ENCODE data around the gene CHST8.

The CHST8 gene

GRCh38 chr19:33722456-33723239 lies 100.9 kb downstream of the CHST8 start:
- Histone ChIP-seq H3K9ac (ENCODE audit: low read depth in 1 of 2, low read length in 2 of 2) (no peak overlapping the region), H3K9me3 (ENCODE audit: control insufficient read depth in 2 of 2, low read length in 2 of 2) (no peaks in the 10 kb centered on the region), H3K27me3 (ENCODE audit: control insufficient read depth in 2 of 2, insufficient read depth in 2 of 2, low read length in 2 of 2) (no peaks in the 10 kb centered on the region), H3K4me1 (ENCODE audit: control insufficient read depth in 2 of 2, insufficient read depth in 2 of 2, low read length in 2 of 2) (no peaks in the 10 kb centered on the region), H3K27ac (ENCODE audit: low read depth in 2 of 2, low read length in 2 of 2) (no peak overlapping the region), H3K36me3 (ENCODE audit: control insufficient read depth in 2 of 2, insufficient read depth in 2 of 2, low read length in 2 of 2) (no peaks in the 10 kb centered on the region), H3K4me3 (ENCODE audit: low read length in 2 of 2) (no peak overlapping the region)

GRCh38 chr19:33723512-33723911 lies 101.8 kb downstream of the CHST8 start:
- no peak overlapping the region for H3K27ac ChIP-seq (ENCODE audit: low read depth in 2 of 2, low read length in 2 of 2)

GRCh38 chr19:33724021-33724720 lies 102.4 kb downstream of the CHST8 start:
- H3K27ac ChIP-seq (ENCODE audit: low read depth in 2 of 2, low read length in 2 of 2) = no peak overlapping the region
- H3K9me3 ChIP-seq (ENCODE audit: control insufficient read depth in 2 of 2, low read length in 2 of 2) = no peaks in the 10 kb centered on the region
- no peaks in the 10 kb centered on the region for H3K4me1 ChIP-seq (ENCODE audit: control insufficient read depth in 2 of 2, insufficient read depth in 2 of 2, low read length in 2 of 2)
- H3K36me3 ChIP-seq (ENCODE audit: control insufficient read depth in 2 of 2, insufficient read depth in 2 of 2, low read length in 2 of 2) = no peaks in the 10 kb centered on the region
- no peaks in the 10 kb centered on the region for H3K27me3 ChIP-seq (ENCODE audit: control insufficient read depth in 2 of 2, insufficient read depth in 2 of 2, low read length in 2 of 2)
- H3K4me3 ChIP-seq (ENCODE audit: low read length in 2 of 2) = no peak overlapping the region
- no peak overlapping the region for H3K9ac ChIP-seq (ENCODE audit: low read depth in 1 of 2, low read length in 2 of 2)

More at GRCh38 chr19:33723512-33723911, 101.8 kb downstream of the CHST8 start:
- H3K27me3 ChIP-seq (ENCODE audit: control insufficient read depth in 2 of 2, insufficient read depth in 2 of 2, low read length in 2 of 2) = no peaks in the 10 kb centered on the region
- H3K9me3 ChIP-seq (ENCODE audit: control insufficient read depth in 2 of 2, low read length in 2 of 2) = no peaks in the 10 kb centered on the region
- no peaks in the 10 kb centered on the region for H3K4me1 ChIP-seq (ENCODE audit: control insufficient read depth in 2 of 2, insufficient read depth in 2 of 2, low read length in 2 of 2)
- H3K36me3 ChIP-seq (ENCODE audit: control insufficient read depth in 2 of 2, insufficient read depth in 2 of 2, low read length in 2 of 2) = no peaks in the 10 kb centered on the region
- no peak overlapping the region for H3K9ac ChIP-seq (ENCODE audit: low read depth in 1 of 2, low read length in 2 of 2)
- no peak overlapping the region for H3K4me3 ChIP-seq (ENCODE audit: low read length in 2 of 2)

DNA sequence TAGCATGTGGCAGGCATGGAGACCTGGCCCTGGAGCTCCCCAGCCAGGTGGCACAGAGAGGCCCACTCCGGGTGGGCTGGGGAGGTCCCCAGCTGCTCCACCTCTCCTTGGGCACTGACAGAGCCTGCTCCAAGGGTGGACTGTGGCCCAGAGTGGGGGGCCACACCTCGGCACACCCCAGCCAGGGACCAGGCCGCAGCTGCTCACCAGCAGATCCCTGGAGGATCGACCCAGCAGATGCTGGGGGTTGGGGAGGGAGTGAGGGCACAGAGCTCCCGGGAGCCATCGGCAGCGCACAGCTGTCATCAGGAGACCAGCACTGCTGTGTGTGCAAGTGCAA lies 102.9 kb downstream of the CHST8 start:
- Histone ChIP-seq H3K27ac (ENCODE audit: low read depth in 2 of 2, low read length in 2 of 2) (no peak overlapping the region), H3K4me3 (ENCODE audit: low read length in 2 of 2) (no peak overlapping the region), H3K4me1 (ENCODE audit: control insufficient read depth in 2 of 2, insufficient read depth in 2 of 2, low read length in 2 of 2) (no peaks in the 10 kb centered on the region), H3K9me3 (ENCODE audit: control insufficient read depth in 2 of 2, low read length in 2 of 2) (no peaks in the 10 kb centered on the region), H3K9ac (ENCODE audit: low read depth in 1 of 2, low read length in 2 of 2) (no peak overlapping the region), H3K27me3 (ENCODE audit: control insufficient read depth in 2 of 2, insufficient read depth in 2 of 2, low read length in 2 of 2) (no peaks in the 10 kb centered on the region), H3K36me3 (ENCODE audit: control insufficient read depth in 2 of 2, insufficient read depth in 2 of 2, low read length in 2 of 2) (no peaks in the 10 kb centered on the region)

DNA sequence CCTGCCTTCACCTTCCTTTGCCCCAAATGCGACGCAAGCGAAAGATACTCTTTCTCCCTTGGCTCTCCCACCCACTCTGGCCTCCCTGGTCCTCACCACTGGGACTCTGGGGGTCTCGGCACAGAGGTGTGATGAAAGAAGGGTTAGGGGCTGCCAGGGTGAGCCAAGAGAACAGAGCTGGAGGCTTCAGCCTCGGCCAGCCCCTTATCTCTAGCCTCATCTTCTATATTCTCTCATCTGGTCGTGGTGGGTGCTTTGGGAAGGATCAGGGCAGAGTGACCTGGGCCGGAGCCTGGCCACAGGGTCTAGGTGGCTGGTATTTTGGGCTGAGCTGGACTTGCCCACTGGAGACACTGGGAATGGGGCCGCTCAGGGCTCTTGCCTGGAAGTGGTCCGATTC lies 103.8 kb downstream of the CHST8 start:
- Histone ChIP-seq H3K4me3 (ENCODE audit: low read length in 2 of 2) (no peak overlapping the region), H3K36me3 (ENCODE audit: control insufficient read depth in 2 of 2, insufficient read depth in 2 of 2, low read length in 2 of 2) (no peaks in the 10 kb centered on the region), H3K27ac (ENCODE audit: low read depth in 2 of 2, low read length in 2 of 2) (no peak overlapping the region), H3K9me3 (ENCODE audit: control insufficient read depth in 2 of 2, low read length in 2 of 2) (no peaks in the 10 kb centered on the region), H3K4me1 (ENCODE audit: control insufficient read depth in 2 of 2, insufficient read depth in 2 of 2, low read length in 2 of 2) (no peaks in the 10 kb centered on the region), H3K9ac (ENCODE audit: low read depth in 1 of 2, low read length in 2 of 2) (no peak overlapping the region), H3K27me3 (ENCODE audit: control insufficient read depth in 2 of 2, insufficient read depth in 2 of 2, low read length in 2 of 2) (no peaks in the 10 kb centered on the region)

DNA sequence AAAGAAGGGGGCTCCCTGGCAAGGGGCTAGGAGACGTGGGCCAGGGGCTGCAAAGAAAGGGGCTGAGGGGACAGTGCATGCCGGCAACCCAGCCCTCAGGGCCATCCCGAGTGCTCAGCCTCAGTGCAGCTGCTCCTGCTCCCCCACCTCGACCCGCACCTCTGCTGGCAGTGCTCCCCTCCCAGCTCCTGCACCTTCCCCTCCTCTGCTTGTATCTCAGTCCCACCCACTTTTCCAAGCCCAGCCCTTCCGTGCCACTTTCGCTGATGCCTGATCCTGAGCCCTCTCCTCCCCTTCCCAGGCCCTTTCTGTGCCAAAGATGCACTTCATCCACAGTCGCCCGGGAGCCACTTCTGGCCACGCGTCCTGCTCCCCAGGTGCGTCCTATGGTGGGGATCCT lies 105.0 kb downstream of the CHST8 start:
- no peaks in the 10 kb centered on the region for H3K36me3 ChIP-seq (ENCODE audit: control insufficient read depth in 2 of 2, insufficient read depth in 2 of 2, low read length in 2 of 2)
- no peak overlapping the region for H3K27ac ChIP-seq (ENCODE audit: low read depth in 2 of 2, low read length in 2 of 2)
- H3K27me3 ChIP-seq (ENCODE audit: control insufficient read depth in 2 of 2, insufficient read depth in 2 of 2, low read length in 2 of 2) = no peaks in the 10 kb centered on the region
- H3K9ac ChIP-seq (ENCODE audit: low read depth in 1 of 2, low read length in 2 of 2) = no peak overlapping the region
- H3K9me3 ChIP-seq (ENCODE audit: control insufficient read depth in 2 of 2, low read length in 2 of 2) = no peaks in the 10 kb centered on the region
- no peak overlapping the region for H3K4me3 ChIP-seq (ENCODE audit: low read length in 2 of 2)
- H3K4me1 ChIP-seq (ENCODE audit: control insufficient read depth in 2 of 2, insufficient read depth in 2 of 2, low read length in 2 of 2) = no peaks in the 10 kb centered on the region

- H3K36me3 ChIP-seq (ENCODE audit: control insufficient read depth in 2 of 2, insufficient read depth in 2 of 2, low read length in 2 of 2) = no peaks in the 10 kb centered on the region
- H3K4me3 ChIP-seq (ENCODE audit: low read length in 2 of 2) = no peak overlapping the region
- H3K27ac ChIP-seq (ENCODE audit: low read depth in 2 of 2, low read length in 2 of 2) = no peak overlapping the region
- no peak overlapping the region for H3K9ac ChIP-seq (ENCODE audit: low read depth in 1 of 2, low read length in 2 of 2)
- H3K4me1 ChIP-seq (ENCODE audit: control insufficient read depth in 2 of 2, insufficient read depth in 2 of 2, low read length in 2 of 2) = no peaks in the 10 kb centered on the region
- H3K9me3 ChIP-seq (ENCODE audit: control insufficient read depth in 2 of 2, low read length in 2 of 2) = no peaks in the 10 kb centered on the region
- H3K27me3 ChIP-seq (ENCODE audit: control insufficient read depth in 2 of 2, insufficient read depth in 2 of 2, low read length in 2 of 2) = no peaks in the 10 kb centered on the region
Observed at GRCh38 chr19:33727331-33727998, 105.7 kb downstream of the CHST8 start.

DNA sequence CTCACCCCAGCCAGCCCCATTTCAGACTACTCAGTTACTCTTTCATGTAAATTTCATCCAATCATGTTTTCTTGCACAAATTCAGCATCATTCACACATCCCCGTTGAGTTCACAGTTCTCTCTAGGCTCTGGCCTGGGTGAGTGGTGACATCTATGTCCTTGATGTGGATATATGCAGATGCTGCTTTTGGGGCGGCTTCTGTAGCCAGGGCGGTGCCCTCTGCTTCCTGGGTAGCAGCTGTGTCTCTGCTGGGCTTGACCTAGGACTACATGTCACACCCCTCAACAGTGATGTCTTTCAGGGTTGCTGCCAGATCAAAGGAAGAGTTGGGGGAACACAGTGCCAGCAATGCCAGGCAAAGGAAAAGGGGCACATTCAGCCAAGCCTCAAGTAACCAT lies 106.4 kb downstream of the CHST8 start:
- Histone ChIP-seq H3K9me3 (ENCODE audit: control insufficient read depth in 2 of 2, low read length in 2 of 2) (no peaks in the 10 kb centered on the region), H3K27me3 (ENCODE audit: control insufficient read depth in 2 of 2, insufficient read depth in 2 of 2, low read length in 2 of 2) (no peaks in the 10 kb centered on the region), H3K4me3 (ENCODE audit: low read length in 2 of 2) (no peak overlapping the region), H3K4me1 (ENCODE audit: control insufficient read depth in 2 of 2, insufficient read depth in 2 of 2, low read length in 2 of 2) (no peaks in the 10 kb centered on the region), H3K27ac (ENCODE audit: low read depth in 2 of 2, low read length in 2 of 2) (no peak overlapping the region), H3K36me3 (ENCODE audit: control insufficient read depth in 2 of 2, insufficient read depth in 2 of 2, low read length in 2 of 2) (no peaks in the 10 kb centered on the region), H3K9ac (ENCODE audit: low read depth in 1 of 2, low read length in 2 of 2) (no peak overlapping the region)

DNA sequence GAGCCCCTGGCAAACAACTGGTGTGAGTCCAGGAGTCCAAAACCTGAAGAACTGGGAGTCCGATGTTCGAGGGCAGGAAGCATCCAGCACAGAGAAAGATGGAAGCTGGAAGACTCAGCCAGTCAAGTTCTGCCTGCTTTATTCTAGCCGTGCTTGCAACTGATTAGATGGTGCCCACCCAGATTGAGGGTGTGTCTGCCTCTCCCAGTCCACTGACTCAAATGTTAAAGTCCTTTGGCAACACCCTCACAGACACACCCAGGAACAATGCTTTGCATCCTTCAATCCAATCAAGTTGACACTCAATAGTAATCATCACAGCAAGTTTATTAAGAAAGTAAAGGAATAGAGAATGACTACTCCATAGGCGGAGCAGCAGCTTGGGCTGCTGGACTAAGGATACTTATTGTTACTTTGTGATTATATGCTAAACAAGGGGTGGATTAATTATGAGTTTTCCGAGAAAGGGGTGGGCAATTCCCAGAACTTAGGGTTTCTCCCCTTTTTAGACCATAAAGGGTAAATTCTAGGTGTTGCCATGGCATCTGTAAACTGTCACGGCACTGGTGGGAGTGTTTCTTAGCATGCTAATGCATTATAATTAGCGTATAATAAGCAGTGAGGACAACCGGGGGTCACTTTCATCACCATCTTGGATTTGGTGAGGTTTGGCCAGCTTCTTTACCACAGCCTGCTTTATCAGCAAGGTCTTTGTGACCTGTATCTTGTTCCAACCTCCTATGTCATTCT lies 109.3 kb downstream of the CHST8 start:
- no peaks in the 10 kb centered on the region for H3K36me3 ChIP-seq (ENCODE audit: control insufficient read depth in 2 of 2, insufficient read depth in 2 of 2, low read length in 2 of 2)
- H3K4me3 ChIP-seq (ENCODE audit: low read length in 2 of 2) = no peak overlapping the region
- H3K27me3 ChIP-seq (ENCODE audit: control insufficient read depth in 2 of 2, insufficient read depth in 2 of 2, low read length in 2 of 2) = no peaks in the 10 kb centered on the region
- no peak overlapping the region for H3K9ac ChIP-seq (ENCODE audit: low read depth in 1 of 2, low read length in 2 of 2)
- H3K9me3 ChIP-seq (ENCODE audit: control insufficient read depth in 2 of 2, low read length in 2 of 2) = no peaks in the 10 kb centered on the region
- no peak overlapping the region for H3K27ac ChIP-seq (ENCODE audit: low read depth in 2 of 2, low read length in 2 of 2)
- no peaks in the 10 kb centered on the region for H3K4me1 ChIP-seq (ENCODE audit: control insufficient read depth in 2 of 2, insufficient read depth in 2 of 2, low read length in 2 of 2)

- Histone ChIP-seq H3K36me3 (ENCODE audit: control insufficient read depth in 2 of 2, insufficient read depth in 2 of 2, low read length in 2 of 2) (no peaks in the 10 kb centered on the region), H3K27ac (ENCODE audit: low read depth in 2 of 2, low read length in 2 of 2) (no peak overlapping the region), H3K27me3 (ENCODE audit: control insufficient read depth in 2 of 2, insufficient read depth in 2 of 2, low read length in 2 of 2) (no peaks in the 10 kb centered on the region), H3K4me3 (ENCODE audit: low read length in 2 of 2) (no peak overlapping the region), H3K4me1 (ENCODE audit: control insufficient read depth in 2 of 2, insufficient read depth in 2 of 2, low read length in 2 of 2) (no peaks in the 10 kb centered on the region), H3K9ac (ENCODE audit: low read depth in 1 of 2, low read length in 2 of 2) (no peak overlapping the region), H3K9me3 (ENCODE audit: control insufficient read depth in 2 of 2, low read length in 2 of 2) (no peaks in the 10 kb centered on the region)
Observed at GRCh38 chr19:33731881-33732280, 110.1 kb downstream of the CHST8 start.
